ENCODE results near the gene HYAL3. TPM values are rescaled to one million over a fixed set of nuclear protein-coding genes. Genes with fewer than 3 reads are reported as not detected.

HYAL3 gene
- total and polyA plus RNA-seq, 2 donors (not counting 1 experiment from before 2014, with no cell fraction given) = 3.2 to 7.4 TPM

- Histone ChIP-seq H3K4me2 (ENCODE audit: extremely low read depth, insufficient read depth, low read length) (no peak overlapping the region), H4K20me1 (ENCODE audit: control insufficient read depth, extremely low read depth, insufficient read depth, low read length) (no peaks in the 10 kb centered on the region), H3K79me2 (ENCODE audit: control insufficient read depth, insufficient read depth, low read length) (no peaks in the 10 kb centered on the region), H3K36me3 (ENCODE audit: control insufficient read depth, insufficient read depth, low read length) (no peaks in the 10 kb centered on the region), H3K4me1 (ENCODE audit: control insufficient read depth, extremely low read depth, insufficient read depth, low read length) (no peaks in the 10 kb centered on the region), H2AFZ (ENCODE audit: low read length) (no peak overlapping the region), H3K9ac (ENCODE audit: insufficient read depth, low read length) (no peak overlapping the region), H3K27ac (ENCODE audit: insufficient read depth, low read length) (no peak overlapping the region), H3K9me3 (ENCODE audit: control insufficient read depth, insufficient read depth, low read depth, low read length) (no peaks in the 10 kb centered on the region), H3K27me3 (ENCODE audit: control insufficient read depth, insufficient read depth, low read length) (no peaks in the 10 kb centered on the region), H3K4me3 (replicated peaks in 1 of 4; ENCODE audit: control extremely low read depth in 1 of 4, insufficient read depth in 1 of 4, low read depth in 3 of 4, low read length in 4 of 4) (no peak overlapping the region)
- no peak for DNase-seq (ENCODE audit: low read depth in 2 of 2)
- TF ChIP-seq CTCF (conservative IDR thresholded peaks at IDR 0.05 in 1 of 2, IDR thresholded peaks at IDR 0.05 in 1 of 2; ENCODE audit: low read depth in 1 of 2, low read length in 2 of 2) (no peak), EZH2 (IDR thresholded peaks at IDR 0.05; ENCODE audit: low read length, missing control alignments) (no peak)
Measured at GRCh38 chr3:50279255-50280016, 19.8 kb downstream of the HYAL3 start.

- Histone ChIP-seq H3K9me3 (ENCODE audit: control insufficient read depth, insufficient read depth, low read depth, low read length) (no peaks in the 10 kb centered on the region), H3K4me3 (replicated peaks in 1 of 4; ENCODE audit: control extremely low read depth in 1 of 4, insufficient read depth in 1 of 4, low read depth in 3 of 4, low read length in 4 of 4) (no peak within 1 kb of the TSS), H4K20me1 (ENCODE audit: control insufficient read depth, extremely low read depth, insufficient read depth, low read length) (no peaks in the 10 kb centered on the region), H3K4me2 (ENCODE audit: extremely low read depth, insufficient read depth, low read length) (no peak within 1 kb of the TSS), H3K36me3 (ENCODE audit: control insufficient read depth, insufficient read depth, low read length) (no peaks in the 10 kb centered on the region), H3K9ac (ENCODE audit: insufficient read depth, low read length) (no peak within 1 kb of the TSS), H2AFZ (ENCODE audit: low read length) (no peak within 1 kb of the TSS), H3K4me1 (ENCODE audit: control insufficient read depth, extremely low read depth, insufficient read depth, low read length) (no peaks in the 10 kb centered on the region), H3K27ac (ENCODE audit: insufficient read depth, low read length) (no peak within 1 kb of the TSS), H3K79me2 (ENCODE audit: control insufficient read depth, insufficient read depth, low read length) (no peaks in the 10 kb centered on the region), H3K27me3 (ENCODE audit: control insufficient read depth, insufficient read depth, low read length) (no peaks in the 10 kb centered on the region)
- no peak for DNase-seq (ENCODE audit: low read depth in 2 of 2)
- TF ChIP-seq EZH2 (IDR thresholded peaks at IDR 0.05; ENCODE audit: low read length, missing control alignments) = no peak
- TF ChIP-seq CTCF (conservative IDR thresholded peaks at IDR 0.05 in 1 of 2, IDR thresholded peaks at IDR 0.05 in 1 of 2; ENCODE audit: low read depth in 1 of 2, low read length in 2 of 2) = no peak
Measured at GRCh38 chr3:50278880-50279224, 20.4 kb downstream of the HYAL3 start, which contains the start of gene LSMEM2. TSS of gene LSMEM2 (plus strand) at chr3:50279087. CDS start at chr3:50279114, 27 bp downstream.

- no peaks in the 10 kb centered on the region for H3K27me3 ChIP-seq (ENCODE audit: control insufficient read depth, insufficient read depth, low read length)
- peaks cover under 1% of the 10 kb centered on the region for H3K4me1 ChIP-seq (ENCODE audit: control insufficient read depth, extremely low read depth, insufficient read depth, low read length)
- H3K27ac ChIP-seq (ENCODE audit: insufficient read depth, low read length) = no peak overlapping the region
- no peak overlapping the region for H3K4me3 ChIP-seq (replicated peaks in 1 of 4; ENCODE audit: control extremely low read depth in 1 of 4, insufficient read depth in 1 of 4, low read depth in 3 of 4, low read length in 4 of 4)
- H3K4me2 ChIP-seq (ENCODE audit: extremely low read depth, insufficient read depth, low read length) = no peak overlapping the region
- no peak overlapping the region for H2AFZ ChIP-seq (ENCODE audit: low read length)
- no peak overlapping the region for H3K9ac ChIP-seq (ENCODE audit: insufficient read depth, low read length)
- no peaks in the 10 kb centered on the region for H3K79me2 ChIP-seq (ENCODE audit: control insufficient read depth, insufficient read depth, low read length)
- no peaks in the 10 kb centered on the region for H3K9me3 ChIP-seq (ENCODE audit: control insufficient read depth, insufficient read depth, low read depth, low read length)
- H3K36me3 ChIP-seq (ENCODE audit: control insufficient read depth, insufficient read depth, low read length) = no peaks in the 10 kb centered on the region
- no peak for TF ChIP-seq EZH2 (IDR thresholded peaks at IDR 0.05; ENCODE audit: low read length, missing control alignments)
- no peak for TF ChIP-seq CTCF (conservative IDR thresholded peaks at IDR 0.05 in 1 of 2, IDR thresholded peaks at IDR 0.05 in 1 of 2; ENCODE audit: low read depth in 1 of 2, low read length in 2 of 2)
- no peaks in the 10 kb centered on the region for H4K20me1 ChIP-seq (ENCODE audit: control insufficient read depth, extremely low read depth, insufficient read depth, low read length)
- DNase-seq (ENCODE audit: low read depth in 2 of 2) = no peak
Measured at GRCh38 chr3:50278123-50278879, 20.9 kb downstream of the HYAL3 start.

All from fibroblast of lung (primary cell).